ENCODE measurements around the gene GTF2A2.

GTF2A2 gene

GRCh38 chr15:59678620-59679019 is 21.3 kb upstream of the GTF2A2 start:
- Histone ChIP-seq H3K27me3 (no peaks in the 10 kb centered on the region), H3K4me3 (ENCODE audit: low read depth, low read length) (no peak overlapping the region), H3K9me3 (no peaks in the 10 kb centered on the region), H3K4me1 (no peaks in the 10 kb centered on the region), H3K36me3 (peaks cover 77% of the 10 kb centered on the region)
- TF ChIP-seq CTCF (IDR thresholded peaks at IDR 0.05; ENCODE audit: low read depth, low read length): no peak
- no peak for DNase-seq

GRCh38 chr15:59678172-59678571 is 20.9 kb upstream of the GTF2A2 start:
- peaks cover 81% of the 10 kb centered on the region for H3K36me3 ChIP-seq
- H3K4me1 ChIP-seq: no peaks in the 10 kb centered on the region
- TF ChIP-seq CTCF (IDR thresholded peaks at IDR 0.05; ENCODE audit: low read depth, low read length): no peak
- no peaks in the 10 kb centered on the region for H3K27me3 ChIP-seq
- no peaks in the 10 kb centered on the region for H3K9me3 ChIP-seq
- no peak for DNase-seq
- H3K4me3 ChIP-seq (ENCODE audit: low read depth, low read length): no peak overlapping the region

- H3K27me3 ChIP-seq: no peaks in the 10 kb centered on the region
- no peaks in the 10 kb centered on the region for H3K4me1 ChIP-seq
- H3K9me3 ChIP-seq: no peaks in the 10 kb centered on the region
- TF ChIP-seq CTCF (IDR thresholded peaks at IDR 0.05; ENCODE audit: low read depth, low read length): no peak
- H3K36me3 ChIP-seq: peaks cover 88% of the 10 kb centered on the region
- no peak overlapping the region for H3K4me3 ChIP-seq (ENCODE audit: low read depth, low read length)
- DNase-seq: no peak
Measured at GRCh38 chr15:59676565-59676964, 19.2 kb upstream of the GTF2A2 start.

- DNase-seq: no peak
- Histone ChIP-seq H3K4me3 (ENCODE audit: low read depth, low read length) (no peak overlapping the region), H3K9me3 (no peaks in the 10 kb centered on the region), H3K36me3 (peaks cover 85% of the 10 kb centered on the region), H3K27me3 (no peaks in the 10 kb centered on the region), H3K4me1 (no peaks in the 10 kb centered on the region)
- TF ChIP-seq CTCF (IDR thresholded peaks at IDR 0.05; ENCODE audit: low read depth, low read length): no peak
Measured at GRCh38 chr15:59674361-59674877, 17.1 kb upstream of the GTF2A2 start.

- Histone ChIP-seq H3K4me1 (no peaks in the 10 kb centered on the region), H3K9me3 (no peaks in the 10 kb centered on the region), H3K36me3 (peaks cover 59% of the 10 kb centered on the region), H3K27me3 (no peaks in the 10 kb centered on the region), H3K4me3 (ENCODE audit: low read depth, low read length) (no peak overlapping the region)
- no peak for DNase-seq
- TF ChIP-seq CTCF (IDR thresholded peaks at IDR 0.05; ENCODE audit: low read depth, low read length): no peak
Measured at GRCh38 chr15:59668556-59668955, 11.2 kb upstream of the GTF2A2 start.

GRCh38 chr15:59662260-59662659 is 4.9 kb upstream of the GTF2A2 start:
- Histone ChIP-seq H3K9me3 (no peaks in the 10 kb centered on the region), H3K4me1 (no peaks in the 10 kb centered on the region), H3K27me3 (no peaks in the 10 kb centered on the region), H3K36me3 (peaks cover 17% of the 10 kb centered on the region), H3K4me3 (ENCODE audit: low read depth, low read length) (no peak overlapping the region)
- DNase-seq: no peak
- TF ChIP-seq CTCF (IDR thresholded peaks at IDR 0.05; ENCODE audit: low read depth, low read length): no peak

Measured in BE2C (cell line).